HG02798 (cell line): ENCODE measurements around the gene ACTG2.
"Not testable (repeated sequence)": the region's sequence is repeated elsewhere in the genome, so short reads cannot be mapped to it uniquely, and the experiment has no call there.

Source experiments
- ATAC-seq: cut with Tn5 transposase; IDR thresholded peaks from one replicate; pipeline ENCODE4 v1.9.1; 2021; ENCODE audit warnings: mild to moderate bottlenecking; ENCODE audit not compliant: unreplicated experiment, poor library complexity

ACTG2 gene

GRCh38 chr2:73892631-73893329, at the start of gene ACTG2:
ACTG2 (plus strand) TSS chr2:73893008; CDS start chr2:73901312, 8,304 bp downstream.
- no peak for ATAC-seq

- no peak for ATAC-seq
Measured at GRCh38 chr2:73844087-73844486, 48.7 kb upstream of the ACTG2 start.

- no peak for ATAC-seq
Measured at GRCh38 chr2:73850009-73850408, 42.8 kb upstream of the ACTG2 start.

GRCh38 chr2:73851274-73851673, 41.5 kb upstream of the ACTG2 start:
- no peak for ATAC-seq

GRCh38 chr2:73852020-73852419, 40.8 kb upstream of the ACTG2 start:
- ATAC-seq, result no peak

GRCh38 chr2:73855526-73855925, 37.3 kb upstream of the ACTG2 start:
- no peak for ATAC-seq

- ATAC-seq, result no peak
Measured at GRCh38 chr2:73856214-73856613, 36.6 kb upstream of the ACTG2 start.

- no peak for ATAC-seq
Measured at GRCh38 chr2:73859721-73860586, 32.9 kb upstream of the ACTG2 start.

GRCh38 chr2:73862987-73863386, 29.8 kb upstream of the ACTG2 start:
- no peak for ATAC-seq

- no peak for ATAC-seq
Measured at GRCh38 chr2:73868204-73868978, 24.4 kb upstream of the ACTG2 start.

GRCh38 chr2:73870084-73870483, 22.7 kb upstream of the ACTG2 start:
- ATAC-seq, result no peak

- ATAC-seq, result no peak
Measured at GRCh38 chr2:73877071-73877802, 15.6 kb upstream of the ACTG2 start.

GRCh38 chr2:73877984-73878383, 14.8 kb upstream of the ACTG2 start:
- not testable (repeated sequence) for ATAC-seq

GRCh38 chr2:73885406-73885805, 7.4 kb upstream of the ACTG2 start:
- no peak for ATAC-seq

- ATAC-seq, result no peak
Measured at GRCh38 chr2:73886357-73886756, 6.5 kb upstream of the ACTG2 start.

- not testable (repeated sequence) for ATAC-seq
Measured at GRCh38 chr2:73887596-73888353, 5.0 kb upstream of the ACTG2 start.

GRCh38 chr2:73888388-73888787, 4.4 kb upstream of the ACTG2 start:
- ATAC-seq, result no peak

- no peak for ATAC-seq
Measured at GRCh38 chr2:73889206-73889605, 3.6 kb upstream of the ACTG2 start.

- ATAC-seq, result no peak
Measured at GRCh38 chr2:73890301-73891092, 2.3 kb upstream of the ACTG2 start.
